ENCODE results near the gene ATMIN. TPM values are rescaled to one million over a fixed set of nuclear protein-coding genes. Genes with fewer than 3 reads are reported as not detected.

ATMIN gene
- total RNA-seq, 1 experiment from 2014 or later = 28.4 TPM

DNA sequence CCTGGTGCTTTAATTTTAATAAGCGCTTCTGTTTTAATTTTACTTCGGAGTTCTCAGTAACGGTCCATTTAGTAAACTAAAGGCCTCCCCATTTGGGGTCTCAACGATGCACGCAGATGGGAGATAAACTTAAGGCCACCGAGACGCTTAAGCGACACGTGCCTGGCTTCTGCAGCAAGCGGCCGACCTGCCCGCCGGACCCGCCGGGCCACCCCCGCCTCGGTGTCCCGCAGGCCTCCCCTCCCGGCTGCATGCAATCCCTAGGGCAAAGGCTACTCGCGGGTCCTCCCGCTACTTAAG, 60.0 kb downstream of the ATMIN start:
- intact Hi-C loops (cut with micrococcal nuclease; ENCODE audit: unreplicated experiment) = no loop called here

DNA sequence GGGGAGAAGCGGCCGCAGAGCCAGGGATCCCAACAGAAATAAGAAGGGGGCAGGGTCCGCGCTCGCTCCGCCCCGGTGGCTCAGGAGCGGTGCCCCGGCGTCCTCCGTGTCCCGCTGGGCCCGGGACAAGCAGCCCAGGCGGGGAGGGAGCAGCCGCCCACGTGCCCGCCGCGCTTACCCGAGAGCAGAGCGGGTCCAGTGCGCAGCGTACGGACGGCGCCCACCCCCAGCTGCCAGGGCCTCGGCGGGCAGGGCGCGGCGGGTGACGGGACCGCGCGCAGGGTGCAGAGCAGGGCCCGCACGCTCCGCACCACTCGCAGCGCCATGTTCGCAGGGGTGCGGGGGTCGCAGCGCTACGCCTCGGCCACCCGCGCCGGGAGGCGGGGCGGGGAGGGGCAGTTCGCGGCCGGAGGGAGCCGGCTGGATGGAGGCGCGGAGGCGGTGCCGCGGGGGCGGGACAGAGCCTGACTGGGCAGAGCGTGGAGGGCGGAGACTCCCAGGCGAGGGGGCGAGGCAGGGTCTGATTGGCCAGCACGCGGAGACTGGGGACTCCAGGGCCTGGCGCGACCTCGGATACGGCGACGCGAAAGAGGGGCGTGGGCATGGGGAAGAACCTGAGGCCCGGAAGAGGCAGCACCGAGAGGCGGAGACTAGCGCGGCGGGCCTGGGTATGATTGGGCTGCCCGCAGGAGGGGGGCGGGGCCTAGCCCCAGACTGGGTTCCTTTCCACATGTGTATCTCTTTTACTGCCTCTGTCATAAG, 60.5 kb downstream of the ATMIN start, which contains the start of gene GCSH:
GCSH (minus strand) TSS at position 443 of the 762 bp plus-strand sequence; CDS start at position 326, 117 bp downstream.
- peak within 1 kb of the TSS; percentile 76 to 79 for H3K4me3 ChIP-seq (ENCODE audit: low read depth in 2 of 2, low read length in 2 of 2)
- intact Hi-C loops (cut with micrococcal nuclease; ENCODE audit: unreplicated experiment) (no loop called here), in situ Hi-C loops (cut with HindIII; ENCODE audit: low pct_unique_long_range_greater_than_20kb, low sequenced_read_pairs) (no loop called here)
- peak within 1 kb of the TSS; percentile 82 for H3K27ac ChIP-seq (ENCODE audit: low read length)
- ChIA-PET POLR2A (no interaction called here), CTCF (no interaction called here)
- TF ChIP-seq TCF7L2 (IDR thresholded peaks at IDR 0.05; ENCODE audit: low read depth, low read length) (no peak), POLR2AphosphoS5 (IDR thresholded peaks at IDR 0.05; ENCODE audit: low read depth, low read length) (no peak), SIN3A (IDR thresholded peaks at IDR 0.05; ENCODE audit: borderline replicate concordance, insufficient read depth, low read depth, low read length) (no peak)
- TF ChIP-seq, protein P1, sequence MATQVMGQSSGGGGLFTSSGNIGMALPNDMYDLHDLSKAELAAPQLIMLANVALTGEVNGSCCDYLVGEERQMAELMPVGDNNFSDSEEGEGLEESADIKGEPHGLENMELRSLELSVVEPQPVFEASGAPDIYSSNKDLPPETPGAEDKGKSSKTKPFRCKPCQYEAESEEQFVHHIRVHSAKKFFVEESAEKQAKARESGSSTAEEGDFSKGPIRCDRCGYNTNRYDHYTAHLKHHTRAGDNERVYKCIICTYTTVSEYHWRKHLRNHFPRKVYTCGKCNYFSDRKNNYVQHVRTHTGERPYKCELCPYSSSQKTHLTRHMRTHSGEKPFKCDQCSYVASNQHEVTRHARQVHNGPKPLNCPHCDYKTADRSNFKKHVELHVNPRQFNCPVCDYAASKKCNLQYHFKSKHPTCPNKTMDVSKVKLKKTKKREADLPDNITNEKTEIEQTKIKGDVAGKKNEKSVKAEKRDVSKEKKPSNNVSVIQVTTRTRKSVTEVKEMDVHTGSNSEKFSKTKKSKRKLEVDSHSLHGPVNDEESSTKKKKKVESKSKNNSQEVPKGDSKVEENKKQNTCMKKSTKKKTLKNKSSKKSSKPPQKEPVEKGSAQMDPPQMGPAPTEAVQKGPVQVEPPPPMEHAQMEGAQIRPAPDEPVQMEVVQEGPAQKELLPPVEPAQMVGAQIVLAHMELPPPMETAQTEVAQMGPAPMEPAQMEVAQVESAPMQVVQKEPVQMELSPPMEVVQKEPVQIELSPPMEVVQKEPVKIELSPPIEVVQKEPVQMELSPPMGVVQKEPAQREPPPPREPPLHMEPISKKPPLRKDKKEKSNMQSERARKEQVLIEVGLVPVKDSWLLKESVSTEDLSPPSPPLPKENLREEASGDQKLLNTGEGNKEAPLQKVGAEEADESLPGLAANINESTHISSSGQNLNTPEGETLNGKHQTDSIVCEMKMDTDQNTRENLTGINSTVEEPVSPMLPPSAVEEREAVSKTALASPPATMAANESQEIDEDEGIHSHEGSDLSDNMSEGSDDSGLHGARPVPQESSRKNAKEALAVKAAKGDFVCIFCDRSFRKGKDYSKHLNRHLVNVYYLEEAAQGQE (IDR thresholded peaks at IDR 0.05; ENCODE audit: insufficient read depth in 1 of 2, low read depth in 2 of 2, low read length in 1 of 2) = no peak
- TF ChIP-seq, protein P2, sequence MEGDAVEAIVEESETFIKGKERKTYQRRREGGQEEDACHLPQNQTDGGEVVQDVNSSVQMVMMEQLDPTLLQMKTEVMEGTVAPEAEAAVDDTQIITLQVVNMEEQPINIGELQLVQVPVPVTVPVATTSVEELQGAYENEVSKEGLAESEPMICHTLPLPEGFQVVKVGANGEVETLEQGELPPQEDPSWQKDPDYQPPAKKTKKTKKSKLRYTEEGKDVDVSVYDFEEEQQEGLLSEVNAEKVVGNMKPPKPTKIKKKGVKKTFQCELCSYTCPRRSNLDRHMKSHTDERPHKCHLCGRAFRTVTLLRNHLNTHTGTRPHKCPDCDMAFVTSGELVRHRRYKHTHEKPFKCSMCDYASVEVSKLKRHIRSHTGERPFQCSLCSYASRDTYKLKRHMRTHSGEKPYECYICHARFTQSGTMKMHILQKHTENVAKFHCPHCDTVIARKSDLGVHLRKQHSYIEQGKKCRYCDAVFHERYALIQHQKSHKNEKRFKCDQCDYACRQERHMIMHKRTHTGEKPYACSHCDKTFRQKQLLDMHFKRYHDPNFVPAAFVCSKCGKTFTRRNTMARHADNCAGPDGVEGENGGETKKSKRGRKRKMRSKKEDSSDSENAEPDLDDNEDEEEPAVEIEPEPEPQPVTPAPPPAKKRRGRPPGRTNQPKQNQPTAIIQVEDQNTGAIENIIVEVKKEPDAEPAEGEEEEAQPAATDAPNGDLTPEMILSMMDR (IDR thresholded peaks at IDR 0.05) = no peak
- peaks cover 4% of the 10 kb centered on the region; the same call in 1 of the 2 replicates for H3K4me1 ChIP-seq (ENCODE audit: control insufficient read depth, insufficient read depth, low read length)
- BruUV-seq (replicated peaks) = no TSS peak
- no peaks in the 10 kb centered on the region for H3K9me3 ChIP-seq (ENCODE audit: control insufficient read depth, insufficient read depth, low read depth, low read length)
- H3K36me3 ChIP-seq (ENCODE audit: control insufficient read depth, insufficient read depth, low read length) = peaks cover 3% of the 10 kb centered on the region; the same call in 1 of the 2 replicates
- ATAC-seq (peak; percentile 99), DNase-seq (ENCODE audit: low read depth, low spot score) (peak; percentile 73)
- no peaks in the 10 kb centered on the region for H3K27me3 ChIP-seq (ENCODE audit: control insufficient read depth, insufficient read depth, low read length)

More for the DNA sequence above, 60.0 kb downstream of the ATMIN start:
- in situ Hi-C loops (cut with HindIII; ENCODE audit: low pct_unique_long_range_greater_than_20kb, low sequenced_read_pairs) = no loop called here
- ChIA-PET CTCF (no interaction called here), POLR2A (no interaction called here)
- Histone ChIP-seq H3K27ac (ENCODE audit: low read length) (peak overlapping the region; percentile 73), H3K4me3 (ENCODE audit: low read depth in 2 of 2, low read length in 2 of 2) (peak overlapping the region; percentile 76 to 79), H3K4me1 (ENCODE audit: control insufficient read depth, insufficient read depth, low read length) (peaks cover 4% of the 10 kb centered on the region; the same call in 1 of the 2 replicates), H3K36me3 (ENCODE audit: control insufficient read depth, insufficient read depth, low read length) (peaks cover 3% of the 10 kb centered on the region; the same call in 1 of the 2 replicates), H3K9me3 (ENCODE audit: control insufficient read depth, insufficient read depth, low read depth, low read length) (no peaks in the 10 kb centered on the region), H3K27me3 (ENCODE audit: control insufficient read depth, insufficient read depth, low read length) (no peaks in the 10 kb centered on the region)
- no peak for TF ChIP-seq TCF7L2 (IDR thresholded peaks at IDR 0.05; ENCODE audit: low read depth, low read length)
- TF ChIP-seq SIN3A (IDR thresholded peaks at IDR 0.05; ENCODE audit: borderline replicate concordance, insufficient read depth, low read depth, low read length) = no peak
- TF ChIP-seq, protein P2 (IDR thresholded peaks at IDR 0.05) = no peak
- TF ChIP-seq POLR2AphosphoS5 (IDR thresholded peaks at IDR 0.05; ENCODE audit: low read depth, low read length) = no peak
- TF ChIP-seq, protein P1 (IDR thresholded peaks at IDR 0.05; ENCODE audit: insufficient read depth in 1 of 2, low read depth in 2 of 2, low read length in 1 of 2) = no peak
- no TSS peak for BruUV-seq (replicated peaks)
- no peak; the same call in 1 of the 2 replicates for ATAC-seq
- DNase-seq (ENCODE audit: low read depth, low spot score) = no peak

All from Panc1 (cell line).